SK-N-SH treated with all-trans-retinoic acid at 6 μM for 48 hours (cell line): ENCODE data around the gene LAPTM4A.

Experiments used
- ATAC-seq: fragments of 200-7000 bp; cut with Tn5 transposase; 3 replicates; pipeline ENCODE4 v1.9.1; 2020; ENCODE audit warnings: mild to moderate bottlenecking, moderate library complexity
- ARNTL ChIP-seq: fragments of 450-650 bp; formaldehyde crosslinking; IDR thresholded peaks from 2 replicates; pipeline ENCODE4 v1.5.0; 2020; ENCODE audit warnings: low read depth, mild to moderate bottlenecking, moderate library complexity, borderline replicate concordance
- BACH2 ChIP-seq: fragments of 250-450 bp; sonication (Bioruptor Pico); IDR thresholded peaks from 2 replicates; pipeline ENCODE4 v1.9.0; 2021; ENCODE audit warnings: mild to moderate bottlenecking, borderline replicate concordance
- CREB5 ChIP-seq: fragments of 250-450 bp; sonication (Bioruptor Pico); IDR thresholded peaks from 2 replicates; pipeline ENCODE4 v1.5.1; 2020; ENCODE audit warnings: low read depth, mild to moderate bottlenecking, moderate library complexity
- CSDC2 ChIP-seq: fragments of 250-450 bp; sonication (Bioruptor Pico); IDR thresholded peaks from 2 replicates; pipeline ENCODE4 v1.5.0; 2020; ENCODE audit warnings: mild to moderate bottlenecking, moderate library complexity
- CSRNP3 ChIP-seq: fragments of 250-450 bp; sonication (Bioruptor Pico); IDR thresholded peaks from 2 replicates; pipeline ENCODE4 v1.5.1; 2021; ENCODE audit warnings: mild to moderate bottlenecking, moderate library complexity
- ESRRG ChIP-seq: fragments of 250-450 bp; sonication (Bioruptor Pico); IDR thresholded peaks from 2 replicates; pipeline ENCODE4 v1.6.1; 2021; ENCODE audit warnings: mild to moderate bottlenecking
- GLIS3 ChIP-seq: fragments of 250-450 bp; sonication (Bioruptor Pico); IDR thresholded peaks from 2 replicates; pipeline ENCODE4 v1.5.0; 2020; ENCODE audit warnings: mild to moderate bottlenecking, moderate library complexity
- ISL1 ChIP-seq: fragments of 250-450 bp; sonication (Bioruptor Pico); IDR thresholded peaks from 2 replicates; pipeline ENCODE4 v2.1.2; 2022; ENCODE audit warnings: mild to moderate bottlenecking, moderate library complexity
- OSR1 ChIP-seq: fragments of 250-450 bp; sonication (Bioruptor Pico); IDR thresholded peaks from 2 replicates; pipeline ENCODE4 v1.8.0; 2022; ENCODE audit warnings: moderate library complexity, mild to moderate bottlenecking, inconsistent platforms
- PATZ1 ChIP-seq: fragments of 250-450 bp; sonication (Bioruptor Pico); IDR thresholded peaks from 2 replicates; pipeline ENCODE4 v1.8.0; 2020; ENCODE audit warnings: mild to moderate bottlenecking, moderate library complexity, borderline replicate concordance
- POU6F1 ChIP-seq: fragments of 250-450 bp; sonication (Bioruptor Pico); IDR thresholded peaks from 2 replicates; pipeline ENCODE4 v1.8.0; 2021; ENCODE audit warnings: low read depth, mild to moderate bottlenecking, moderate library complexity, borderline replicate concordance
- PPARA ChIP-seq: fragments of 250-450 bp; sonication (Bioruptor Pico); IDR thresholded peaks from 2 replicates; pipeline ENCODE4 v1.5.0; 2020; ENCODE audit warnings: mild to moderate bottlenecking, borderline replicate concordance
- SNAI2 ChIP-seq: fragments of 250-450 bp; sonication (Bioruptor Pico); IDR thresholded peaks from 2 replicates; pipeline ENCODE4 v1.5.0; 2020; ENCODE audit warnings: mild to moderate bottlenecking, moderate library complexity
- TCF4 ChIP-seq: fragments of 250-450 bp; sonication (Bioruptor Pico); IDR thresholded peaks from 2 replicates; pipeline ENCODE4 v1.8.0; 2021; ENCODE audit warnings: mild to moderate bottlenecking, moderate library complexity, borderline replicate concordance
- TSHZ2 ChIP-seq: fragments of 250-450 bp; sonication (Bioruptor Pico); IDR thresholded peaks from 2 replicates; pipeline ENCODE4 v1.5.0; 2020; ENCODE audit warnings: mild to moderate bottlenecking, moderate library complexity
- ZC3H10 ChIP-seq: fragments of 250-450 bp; sonication (Bioruptor Pico); IDR thresholded peaks from 2 replicates; pipeline ENCODE4 v1.5.1; 2021; ENCODE audit warnings: mild to moderate bottlenecking, moderate library complexity
- ZFP3 ChIP-seq: fragments of 250-450 bp; sonication (Bioruptor Pico); IDR thresholded peaks from 2 replicates; pipeline ENCODE4 v1.5.0; 2020; ENCODE audit warnings: mild to moderate bottlenecking, moderate library complexity
- ZNF565 ChIP-seq: fragments of 450-650 bp; formaldehyde crosslinking; conservative IDR thresholded peaks from 2 replicates; pipeline ENCODE4 v1.5.0; 2020; ENCODE audit warnings: low read depth, mild to moderate bottlenecking, moderate library complexity
- ZNF70 ChIP-seq: fragments of 450-650 bp; formaldehyde crosslinking; IDR thresholded peaks from 2 replicates; pipeline ENCODE4 v1.5.0; 2020; ENCODE audit warnings: mild to moderate bottlenecking, moderate library complexity

LAPTM4A gene

GRCh38 chr2:20005067-20005627 lies 46.3 kb downstream of the LAPTM4A start:
- 0 out of 2 replicates have a peak, but pooled peaks have one; percentile 36 for TF ChIP-seq TSHZ2 (CRISPR knock-in tag)
- TF ChIP-seq ZNF565 (CRISPR knock-in tag): no peak
- ATAC-seq: no peak

GRCh38 chr2:20001361-20001863 lies 50.0 kb downstream of the LAPTM4A start:
- ATAC-seq: no peak
- TF ChIP-seq PATZ1 (no peak), OSR1 (no peak), BACH2 (CRISPR knock-in tag) (no peak), ARNTL (no peak), ZNF565 (CRISPR knock-in tag) (no peak), ZC3H10 (no peak), SNAI2 (no peak), ISL1 (CRISPR knock-in tag) (no peak), PPARA (CRISPR knock-in tag) (no peak), TCF4 (no peak)

GRCh38 chr2:19993731-19994130 lies 57.7 kb downstream of the LAPTM4A start:
- TF ChIP-seq CSDC2 (CRISPR knock-in tag): no peak
- no peak for TF ChIP-seq TCF4
- TF ChIP-seq CSRNP3 (CRISPR knock-in tag): no peak
- TF ChIP-seq TSHZ2 (CRISPR knock-in tag): no peak
- TF ChIP-seq POU6F1 (CRISPR knock-in tag): no peak
- no peak for TF ChIP-seq ZNF70 (CRISPR knock-in tag)
- TF ChIP-seq ESRRG (CRISPR knock-in tag): no peak
- no peak for TF ChIP-seq ZNF565 (CRISPR knock-in tag)
- TF ChIP-seq PATZ1: no peak
- no peak for TF ChIP-seq SNAI2
- TF ChIP-seq ZFP3 (CRISPR knock-in tag): no peak
- TF ChIP-seq GLIS3 (CRISPR knock-in tag): no peak
- no peak for TF ChIP-seq CREB5 (CRISPR knock-in tag)
- no peak for ATAC-seq
